Activated CD4-positive, alpha-beta T cell treated with anti-CD3 and anti-CD28 coated beads, Interleukin-2, amount 50 U/mL, for 48 hours (primary cell): Measurements from ENCODE around the gene NABP1.

ENCODE experiments used
- DNase-seq, 2 experiments: peaks; one replicate each; pipeline ENCODE4 v3.0.0-alpha.2; 2020

NABP1 gene

DNA sequence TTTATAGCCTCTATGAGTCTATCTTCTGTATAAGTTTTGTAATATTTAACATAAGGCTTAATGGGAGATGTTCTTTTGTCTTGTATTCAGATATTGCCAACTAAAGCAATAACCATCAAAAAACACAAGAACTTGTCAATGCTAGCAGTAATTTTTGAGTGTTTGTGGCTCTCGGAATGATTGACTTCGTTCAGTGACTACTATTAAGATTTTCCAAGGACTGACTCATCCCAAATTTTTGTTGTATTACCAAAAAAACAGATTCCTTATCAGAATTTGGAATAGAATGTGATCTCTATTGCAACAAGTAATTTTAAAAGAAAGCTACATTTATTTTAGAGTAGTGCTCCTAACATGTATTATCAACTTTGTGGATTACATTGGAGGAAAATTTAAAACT lies 8.1 kb downstream of the NABP1 start:
- DNase-seq = no peak

DNA sequence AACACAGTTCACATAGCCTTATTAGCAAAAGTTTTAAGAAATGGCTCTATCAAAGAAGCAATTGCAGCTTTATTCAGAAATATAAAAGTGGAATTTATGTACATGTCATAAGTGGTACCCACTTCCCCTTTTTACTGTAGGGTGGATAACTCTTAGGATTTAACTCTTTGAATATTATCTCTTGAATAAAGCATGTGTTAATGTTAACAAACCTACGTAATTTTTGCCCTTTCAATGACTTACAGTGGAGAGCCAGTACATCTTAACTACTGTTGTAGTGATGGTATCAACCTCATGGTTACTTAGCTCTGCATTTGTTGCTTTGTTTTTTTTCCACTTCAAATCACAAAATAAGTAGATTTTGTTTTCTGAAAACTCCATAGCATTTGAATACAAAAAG lies 8.8 kb downstream of the NABP1 start:
- no peak for DNase-seq

DNA sequence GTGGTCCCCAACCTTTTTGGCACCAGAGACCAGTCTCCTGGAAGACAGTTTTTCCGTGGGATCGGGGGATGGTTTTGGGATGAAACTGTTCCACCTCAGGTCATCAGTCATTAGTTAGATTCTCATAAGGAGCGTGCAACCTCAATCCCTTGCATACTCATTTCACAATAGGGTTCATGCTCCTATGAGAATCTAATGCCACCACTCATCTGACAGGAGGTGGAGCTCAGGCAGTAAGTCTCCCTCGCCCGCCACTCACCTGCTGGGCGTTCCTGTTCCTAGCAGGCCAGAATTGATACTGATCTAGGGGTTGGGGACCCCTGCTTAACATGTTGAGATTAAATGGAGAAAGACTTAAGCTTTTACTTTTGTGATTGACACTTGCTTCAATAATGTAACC lies 9.9 kb downstream of the NABP1 start:
- peak in 1 of 2 experiments; percentile 16 for DNase-seq

- DNase-seq = no peak
Measured at GRCh38 chr2:191688934-191689695, 11.2 kb downstream of the NABP1 start.

DNA sequence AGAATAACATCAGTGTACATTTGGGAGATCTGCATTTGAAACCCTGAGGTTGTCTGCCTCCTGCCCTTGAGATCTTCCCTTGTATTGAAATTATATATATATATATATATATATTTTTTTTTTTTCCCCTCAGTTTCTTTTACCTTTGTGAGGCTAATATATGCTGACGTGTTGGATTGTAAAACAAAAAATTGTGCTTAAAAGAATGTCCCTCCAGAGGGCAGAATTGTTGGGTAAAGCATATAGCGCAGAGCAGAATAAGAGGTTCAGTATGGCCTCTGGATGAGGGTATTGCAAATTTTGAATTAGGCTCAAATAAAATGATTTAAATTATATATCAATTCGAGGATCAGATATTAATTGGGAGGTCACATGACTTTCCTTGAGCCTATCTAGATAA lies 12.4 kb downstream of the NABP1 start:
- no peak for DNase-seq

GRCh38 chr2:191691016-191691735 lies 13.2 kb downstream of the NABP1 start:
- DNase-seq = peak in 1 of 2 experiments; percentile 33

DNA sequence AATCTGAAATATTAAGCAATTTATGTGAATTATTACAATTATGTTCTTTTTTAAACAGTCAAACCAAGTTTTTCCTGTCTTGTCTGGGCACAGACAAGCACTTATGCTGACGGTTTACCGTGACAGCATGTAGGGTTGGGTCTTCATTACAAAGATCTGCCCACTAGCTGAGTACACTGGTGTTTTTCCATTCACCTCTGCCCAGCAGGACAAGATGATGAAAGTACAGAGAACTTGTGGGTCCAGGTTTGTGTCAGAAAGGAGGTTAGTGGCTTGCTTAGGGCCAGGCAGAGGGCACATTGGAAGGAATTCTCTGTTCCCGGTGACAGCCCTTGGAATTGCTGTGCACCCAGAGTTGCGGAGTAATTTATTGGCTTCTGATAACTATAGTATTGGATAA lies 14.0 kb downstream of the NABP1 start:
- no peak for DNase-seq

DNA sequence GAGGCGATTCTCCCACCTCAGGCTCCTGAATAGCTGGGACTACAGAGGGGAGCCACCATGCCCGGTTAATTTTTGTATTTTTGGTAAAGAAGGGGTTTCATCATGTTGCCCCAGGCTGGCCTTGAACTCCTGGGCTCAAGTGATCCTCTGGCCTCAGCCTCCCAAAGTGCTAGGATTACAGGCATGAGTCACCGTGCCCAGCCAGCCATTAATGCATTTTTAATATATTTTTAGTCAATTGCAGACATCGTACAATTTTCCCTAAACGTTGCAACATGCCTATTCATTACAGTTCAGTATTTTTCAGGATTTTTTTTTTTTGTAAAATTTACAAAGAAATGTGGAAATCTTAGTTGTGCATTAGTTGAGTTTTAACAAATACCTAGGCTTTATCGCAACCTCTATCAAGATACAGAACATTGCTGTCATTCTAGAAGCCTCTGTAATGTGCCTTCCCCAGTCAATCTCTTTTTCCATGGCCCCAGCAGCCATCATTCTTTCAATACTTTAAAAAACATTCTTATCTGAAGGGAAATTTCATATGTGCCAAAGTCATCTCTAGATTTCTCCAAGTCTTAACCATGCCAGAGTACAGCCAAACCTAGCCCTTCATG lies 14.7 kb downstream of the NABP1 start:
- DNase-seq = no peak

DNA sequence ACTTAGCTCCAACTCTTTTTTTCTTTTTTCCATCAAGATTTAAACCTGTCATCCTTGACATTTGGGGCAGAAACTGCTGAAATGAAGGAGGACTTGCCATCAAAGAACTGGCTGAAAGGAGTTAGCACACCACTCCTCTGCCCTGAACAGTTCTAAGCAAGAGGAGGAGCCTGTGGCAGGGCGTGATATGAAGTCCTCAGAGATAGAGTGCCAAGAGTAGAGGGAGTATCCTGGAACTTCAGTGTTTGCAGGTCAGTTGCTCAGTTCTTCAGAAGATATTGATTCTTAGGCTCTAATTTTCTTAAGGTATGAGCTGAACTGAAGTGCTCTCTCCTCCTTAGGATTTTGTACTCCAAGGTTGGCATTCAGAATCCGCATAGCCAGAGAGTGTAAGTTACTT lies 15.2 kb downstream of the NABP1 start:
- DNase-seq = no peak

DNA sequence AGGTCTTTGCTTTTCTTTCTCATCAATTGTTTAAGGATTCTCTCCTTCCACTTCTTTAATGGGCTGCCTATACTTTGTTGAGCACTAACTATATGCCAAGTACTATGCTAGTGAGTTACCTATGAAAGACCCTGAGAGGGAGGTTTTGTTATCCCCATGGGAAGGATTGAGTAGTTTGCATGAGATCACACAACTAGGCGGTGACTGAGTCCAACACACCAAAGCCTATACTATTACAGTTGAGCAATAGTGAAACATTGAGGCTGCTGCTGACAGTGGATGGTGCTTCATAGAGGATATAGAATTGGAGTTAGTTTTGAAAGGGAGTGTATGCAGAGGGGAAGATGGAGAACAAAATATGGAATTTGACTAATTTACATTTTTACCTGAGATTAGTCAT lies 15.8 kb downstream of the NABP1 start:
- DNase-seq = no peak

- no peak for DNase-seq
Measured at GRCh38 chr2:191696001-191696400, 18.1 kb downstream of the NABP1 start.

DNA sequence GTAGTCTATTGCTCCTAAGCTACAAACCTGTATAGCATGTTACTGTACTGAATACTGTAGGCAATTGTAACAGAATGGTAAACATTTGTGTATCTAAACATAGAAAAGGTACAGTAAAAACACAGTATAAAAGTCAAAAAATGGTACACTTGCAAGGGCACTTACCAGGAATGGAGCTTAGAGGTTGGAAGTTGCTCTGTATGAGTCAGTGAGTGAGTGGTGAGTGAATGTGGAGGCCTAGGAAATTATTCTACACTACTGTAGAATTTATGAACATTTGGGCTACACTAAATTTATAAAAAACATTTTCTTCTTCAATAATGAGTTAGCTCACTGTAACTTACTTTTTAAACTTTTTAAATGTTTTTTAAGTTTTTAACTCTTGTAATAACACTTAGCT lies 19.0 kb downstream of the NABP1 start:
- no peak for DNase-seq

- no peak for DNase-seq
Measured at GRCh38 chr2:191697870-191698269, 19.9 kb downstream of the NABP1 start.

GRCh38 chr2:191699341-191699945 lies 21.5 kb downstream of the NABP1 start:
- DNase-seq = no peak

- DNase-seq = no peak
Measured at GRCh38 chr2:191701029-191701428, 23.1 kb downstream of the NABP1 start.

DNA sequence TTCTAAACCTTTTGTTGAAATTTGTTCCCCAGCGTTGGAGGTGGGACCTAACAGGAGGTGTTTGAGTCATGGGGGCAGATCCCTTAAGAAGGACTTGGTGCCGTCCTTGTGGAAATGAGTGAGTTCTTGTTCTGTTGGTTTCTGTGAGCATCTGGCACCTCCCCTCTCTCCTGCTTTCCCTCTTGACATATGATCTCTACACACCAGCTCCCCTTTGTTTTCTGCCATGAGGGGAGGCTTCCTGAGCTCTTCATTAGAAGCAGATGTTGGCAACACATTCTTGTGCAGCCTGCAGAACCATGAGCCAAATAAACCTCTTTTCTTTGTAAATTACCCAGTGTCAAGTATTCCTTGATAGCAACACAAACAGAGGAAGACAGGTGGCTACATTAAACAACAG lies 23.8 kb downstream of the NABP1 start:
- DNase-seq = no peak

GRCh38 chr2:191703079-191703725 lies 25.3 kb downstream of the NABP1 start:
- DNase-seq = no peak

- no peak for DNase-seq
Measured at GRCh38 chr2:191705084-191705483, 27.1 kb downstream of the NABP1 start.

- DNase-seq = no peak
Measured at GRCh38 chr2:191705701-191706100, 27.8 kb downstream of the NABP1 start.

- no peak for DNase-seq
Measured at GRCh38 chr2:191706791-191707190, 28.9 kb downstream of the NABP1 start.

DNA sequence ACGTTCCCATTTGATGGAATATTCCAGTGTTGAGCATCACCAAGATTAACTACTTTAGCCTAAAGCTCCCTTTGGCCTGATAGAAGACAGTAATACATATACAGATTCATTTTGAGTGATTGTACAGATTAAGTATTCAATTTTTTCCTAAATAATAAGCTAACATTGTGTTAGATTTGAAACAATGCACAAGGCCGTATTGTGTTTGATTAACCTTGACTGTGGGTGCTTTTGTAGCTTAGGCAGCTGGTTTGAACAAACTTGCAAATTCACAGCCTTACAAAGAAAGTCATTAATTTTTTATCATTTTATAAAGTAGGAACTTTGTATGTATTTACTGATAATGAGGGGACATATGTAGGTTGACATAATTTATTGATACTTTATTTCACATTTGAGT lies 29.6 kb downstream of the NABP1 start:
- no peak for DNase-seq

GRCh38 chr2:191710411-191710900 lies 32.5 kb downstream of the NABP1 start:
- no peak for DNase-seq

GRCh38 chr2:191711621-191712020 lies 33.7 kb downstream of the NABP1 start:
- no peak for DNase-seq
